HL-60 (cell line): ENCODE measurements around the gene IQSEC1.

Experiments used
- DNase-seq, 2 experiments: peaks; one replicate each; pipeline ENCODE4 v3.0.0-alpha.2; 2010 to 2020; ENCODE audit warnings: low read depth in 1 of 2, low spot score in 1 of 2
- H3K27ac ChIP-seq: fragments of 250-450 bp; sonication (Bioruptor Pico); replicated peaks from 2 replicates; pipeline ENCODE4 v1.5.1; 2020; ENCODE audit warnings: mild to moderate bottlenecking, moderate library complexity
- H3K27me3 ChIP-seq: fragments of 250-450 bp; sonication (Bioruptor Pico); 2 replicates; pipeline ENCODE4 v1.5.1; 2021; ENCODE audit warnings: mild to moderate bottlenecking, moderate library complexity; ENCODE audit not compliant: insufficient read depth, poor library complexity, severe bottlenecking
- H3K4me3 ChIP-seq: replicated peaks from 2 replicates; pipeline ENCODE4 v1.5.1; 2011; ENCODE audit warnings: mild to moderate bottlenecking, control low read depth, low read length; ENCODE audit not compliant: insufficient read depth
- CTCF ChIP-seq: IDR thresholded peaks from one replicate; pipeline ENCODE4 v1.5.1; 2011; ENCODE audit warnings: low read length, control low read depth, inconsistent platforms; ENCODE audit not compliant: insufficient read depth
- GABPA ChIP-seq: IDR thresholded peaks from 2 replicates; pipeline ENCODE4 v1.6.1; 2012; ENCODE audit warnings: low read depth
- POLR2AphosphoS5 ChIP-seq: IDR thresholded peaks from 2 replicates; pipeline ENCODE4 v1.6.1; 2012; ENCODE audit warnings: low read depth
- REST ChIP-seq: IDR thresholded peaks from 2 replicates; pipeline ENCODE4 v1.6.1; 2012; ENCODE audit warnings: low read depth; ENCODE audit not compliant: insufficient replicate concordance
- SPI1 ChIP-seq: IDR thresholded peaks from 2 replicates; pipeline ENCODE4 v1.6.1; 2012; ENCODE audit warnings: low read depth, mild to moderate bottlenecking, borderline replicate concordance

IQSEC1 gene

DNA sequence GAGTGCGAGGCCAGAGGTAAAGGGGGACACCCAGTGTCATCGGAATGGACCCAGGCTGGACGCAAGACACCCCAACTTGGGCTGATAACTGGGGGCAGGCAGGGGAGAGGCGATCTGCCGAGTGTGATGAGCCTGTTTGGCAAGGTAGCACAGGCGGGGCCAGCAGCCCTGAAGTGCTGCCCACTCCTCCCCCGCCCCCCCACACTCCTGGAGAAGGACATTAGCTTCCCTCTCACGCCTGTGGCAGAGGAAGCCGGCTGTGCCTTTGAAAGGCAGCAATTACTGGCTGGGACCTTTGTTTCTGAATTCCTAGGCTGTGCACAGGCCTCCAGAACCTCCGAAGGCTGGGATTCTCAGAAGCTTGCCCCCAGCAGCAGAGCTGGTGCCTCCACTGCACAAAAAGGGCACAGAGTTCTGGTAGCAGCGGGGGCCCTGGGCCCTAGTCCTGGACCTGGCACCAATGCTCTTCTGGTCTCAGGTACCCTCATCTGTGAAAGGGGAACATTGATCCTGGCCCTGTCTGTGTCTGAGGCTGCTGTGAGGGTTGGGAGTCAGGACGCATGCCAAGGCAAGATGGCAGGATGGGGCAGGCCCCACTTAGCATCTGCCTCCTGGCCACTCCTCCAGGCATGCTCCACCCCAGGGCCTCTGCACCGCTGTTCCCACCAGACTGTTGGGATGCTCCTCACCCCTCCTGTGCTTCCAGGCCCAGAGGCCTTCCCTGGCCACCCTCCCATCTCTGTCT is 28.6 kb downstream of the IQSEC1 start:
- no peak overlapping the region for H3K4me3 ChIP-seq
- no peak for TF ChIP-seq REST
- TF ChIP-seq SPI1, result no peak
- TF ChIP-seq POLR2AphosphoS5, result no peak
- DNase-seq, result no peak
- H3K27me3 ChIP-seq, result no peaks in the 10 kb centered on the region
- no peak overlapping the region for H3K27ac ChIP-seq

DNA sequence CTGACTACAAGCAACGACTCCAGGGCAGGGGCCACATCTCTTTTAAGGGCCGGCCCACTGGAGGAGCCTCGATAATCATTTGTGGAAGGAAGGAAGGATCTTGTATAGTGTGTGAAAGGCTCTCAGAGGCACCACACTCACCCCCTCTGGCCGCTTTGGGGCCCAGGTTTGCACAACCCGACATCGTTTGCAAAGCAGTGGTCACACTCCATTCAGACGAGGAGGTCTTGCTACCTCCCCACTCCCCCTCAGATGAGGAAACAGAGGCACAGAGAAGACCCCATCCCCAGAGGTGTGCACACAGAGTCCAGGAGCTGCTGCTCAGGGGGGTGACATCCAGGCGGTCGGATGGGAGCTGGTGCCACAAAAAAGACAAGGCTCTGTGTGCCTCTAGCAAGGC is 29.6 kb downstream of the IQSEC1 start:
- TF ChIP-seq CTCF (no peak), GABPA (no peak), SPI1 (no peak), POLR2AphosphoS5 (no peak), REST (no peak)
- H3K27me3 ChIP-seq, result peaks cover 10% of the 10 kb centered on the region
- no peak for DNase-seq
- no peak overlapping the region for H3K4me3 ChIP-seq
- no peak overlapping the region for H3K27ac ChIP-seq

GRCh38 chr3:13042715-13043271 is 30.4 kb downstream of the IQSEC1 start:
- Histone ChIP-seq H3K27me3 (peaks cover 14% of the 10 kb centered on the region), H3K27ac (no peak overlapping the region), H3K4me3 (no peak overlapping the region)
- DNase-seq, result no peak
- TF ChIP-seq CTCF (no peak), GABPA (no peak), SPI1 (no peak), POLR2AphosphoS5 (no peak), REST (no peak)
